IMR-90 (cell line): ENCODE measurements around the gene ZNF219. TPM values are rescaled to one million over a fixed set of nuclear protein-coding genes. Genes with fewer than 3 reads are reported as not detected.
A peak's percentile ranks its signal among the peaks of the same experiment; 100 is the strongest.

Source experiments
- ATAC-seq: fragments of 200-7000 bp; cut with Tn5 transposase; 2 replicates; pipeline ENCODE4 v1.9.1; 2020; ENCODE audit warnings: low read depth, mild to moderate bottlenecking, moderate library complexity
- BruUV-seq: library from RNA; stranded (reverse); fragments of 400-500 nt; replicated peaks from 2 replicates; lab custom pipeline; 2021; lab: Mats Ljungman, UMichigan
- CTCF ChIA-PET: fragments of 300-600 bp; formaldehyde crosslinking; extraction: SDS; loops from one replicate; lab custom pipeline; 2021; ENCODE audit warnings: antibody characterized with exemption; lab: Yijun Ruan, JAX
- POLR2A ChIA-PET: fragments of 300-600 bp; sonication (Branson Sonifier 250); formaldehyde crosslinking; loops from one replicate; lab custom pipeline; 2022; ENCODE audit warnings: antibody characterized with exemption; ENCODE audit not compliant: unreplicated experiment; lab: Charles Lee
- DNase-seq: peaks from one replicate; pipeline ENCODE4 v3.0.0; 2013
- H2AFZ ChIP-seq: replicated peaks from 2 replicates; pipeline ENCODE3; 2013; ENCODE audit warnings: low read length, mild to moderate bottlenecking; ENCODE audit not compliant: poor library complexity
- H2AK5ac ChIP-seq: 2 replicates; pipeline ENCODE4 v1.6.1; 2013; ENCODE audit warnings: low read depth, low read length, inconsistent platforms
- H2AK9ac ChIP-seq: replicated peaks from 2 replicates; pipeline ENCODE3; 2013; ENCODE audit warnings: mild to moderate bottlenecking, low read depth, low read length, moderate library complexity; ENCODE audit not compliant: poor library complexity
- H2BK120ac ChIP-seq: 2 replicates; pipeline ENCODE4 v1.6.1; 2013; ENCODE audit warnings: low read depth, low read length, inconsistent platforms
- H2BK15ac ChIP-seq: 3 replicates; pipeline ENCODE4 v1.6.1; 2013; ENCODE audit warnings: low read depth, low read length, inconsistent platforms
- H2BK20ac ChIP-seq: 2 replicates; pipeline ENCODE4 v1.6.1; 2013; ENCODE audit warnings: low read depth, mild to moderate bottlenecking, inconsistent platforms, low read length, moderate library complexity
- H2BK5ac ChIP-seq: 2 replicates; pipeline ENCODE4 v1.6.1; 2013; ENCODE audit warnings: mild to moderate bottlenecking, low read depth, low read length, inconsistent platforms; ENCODE audit not compliant: poor library complexity, severe bottlenecking
- H3K14ac ChIP-seq: replicated peaks from 2 replicates; pipeline ENCODE4 v1.6.1; 2013; ENCODE audit warnings: low read depth, low read length, inconsistent platforms
- H3K18ac ChIP-seq: 2 replicates; pipeline ENCODE4 v1.6.1; 2013; ENCODE audit warnings: low read depth, low read length, control low read depth
- H3K23ac ChIP-seq: 2 replicates; pipeline ENCODE4 v1.6.1; 2013; ENCODE audit warnings: low read depth, low read length, inconsistent platforms
- H3K27ac ChIP-seq: 2 replicates; pipeline ENCODE4 v1.5.1; 2013; ENCODE audit warnings: mild to moderate bottlenecking, control low read depth, low read length; ENCODE audit not compliant: insufficient read depth
- H3K27me3 ChIP-seq: 2 replicates; pipeline ENCODE4 v1.6.1; 2013; ENCODE audit warnings: low read length; ENCODE audit not compliant: control insufficient read depth, insufficient read depth
- H3K36me3 ChIP-seq: 2 replicates; pipeline ENCODE4 v1.6.1; 2013; ENCODE audit warnings: low read length, mixed read lengths; ENCODE audit not compliant: control insufficient read depth, insufficient read depth
- H3K4ac ChIP-seq: 2 replicates; pipeline ENCODE4 v1.6.1; 2013; ENCODE audit warnings: low read depth, low read length, inconsistent platforms
- H3K4me1 ChIP-seq: 2 replicates; pipeline ENCODE4 v1.6.1; 2013; ENCODE audit warnings: low read length, mixed read lengths; ENCODE audit not compliant: control insufficient read depth, insufficient read depth
- H3K4me2 ChIP-seq: 2 replicates; pipeline ENCODE4 v1.6.1; 2013; ENCODE audit warnings: low read depth, mild to moderate bottlenecking, control low read depth, low read length, moderate library complexity
- H3K4me3 ChIP-seq: 2 replicates; pipeline ENCODE4 v1.5.1; 2013; ENCODE audit warnings: low read depth, mild to moderate bottlenecking, control low read depth, low read length, moderate library complexity; ENCODE audit not compliant: insufficient read depth
- H3K56ac ChIP-seq: 2 replicates; pipeline ENCODE4 v1.6.1; 2013; ENCODE audit warnings: low read length, inconsistent platforms; ENCODE audit not compliant: insufficient read depth; ENCODE audit errors: extremely low read depth
- H3K79me1 ChIP-seq, 2 experiments: 2 replicates each; pipeline ENCODE4 v1.6.1; 2013; ENCODE audit warnings: low read length in 2 of 2, inconsistent platforms in 1 of 2, low read depth in 1 of 2
- H3K9ac ChIP-seq: 2 replicates; pipeline ENCODE4 v1.6.1; 2013; ENCODE audit warnings: low read depth, low read length, control low read depth
- H3K9me1 ChIP-seq: 2 replicates; pipeline ENCODE4 v1.6.1; 2013; ENCODE audit warnings: low read length, inconsistent platforms; ENCODE audit not compliant: insufficient read depth
- H3K9me3 ChIP-seq: 2 replicates; pipeline ENCODE4 v1.6.1; 2013; ENCODE audit warnings: low read length; ENCODE audit not compliant: control insufficient read depth, insufficient read depth
- H4K20me1 ChIP-seq: 2 replicates; pipeline ENCODE4 v1.6.1; 2013; ENCODE audit warnings: low read length, inconsistent platforms; ENCODE audit not compliant: insufficient read depth
- H4K5ac ChIP-seq: 2 replicates; pipeline ENCODE4 v1.6.1; 2013; ENCODE audit warnings: mild to moderate bottlenecking, low read depth, low read length, control low read depth
- H4K8ac ChIP-seq, 2 experiments: 2 replicates each; pipeline ENCODE4 v1.6.1; 2013; ENCODE audit warnings: low read depth in 2 of 2, low read length in 2 of 2, control low read depth in 1 of 2, inconsistent platforms in 1 of 2
- H4K91ac ChIP-seq: 2 replicates; pipeline ENCODE4 v1.6.1; 2013; ENCODE audit warnings: low read depth, low read length, inconsistent platforms; ENCODE audit not compliant: insufficient read depth
- BHLHE40 ChIP-seq: fragments of 150-350 bp; IDR thresholded peaks from 2 replicates; pipeline ENCODE4 v1.6.1; 2016; ENCODE audit warnings: mild to moderate bottlenecking, low read depth, low read length
- CEBPB ChIP-seq: IDR thresholded peaks from 2 replicates; pipeline ENCODE4 v1.6.1; 2012; ENCODE audit warnings: low read depth, low read length, improper control_type of control experiment
- CHD1 ChIP-seq: IDR thresholded peaks from 2 replicates; pipeline ENCODE4 v1.6.1; 2012; ENCODE audit warnings: low read depth, low read length, improper control_type of control experiment
- CTCF ChIP-seq: conservative IDR thresholded peaks from 2 replicates; pipeline ENCODE4 v1.5.1; 2012; ENCODE audit warnings: mild to moderate bottlenecking, low read depth, low read length, improper control_type of control experiment
- ELK1 ChIP-seq: fragments of 150-350 bp; IDR thresholded peaks from 2 replicates; pipeline ENCODE4 v1.6.1; 2016; ENCODE audit warnings: low read depth, mild to moderate bottlenecking, low read length, moderate library complexity, borderline replicate concordance
- FOS ChIP-seq: fragments of 150-350 bp; IDR thresholded peaks from 2 replicates; pipeline ENCODE4 v1.6.1; 2016; ENCODE audit warnings: low read depth, low read length
- MAFK ChIP-seq: IDR thresholded peaks from 2 replicates; pipeline ENCODE4 v1.6.1; 2012; ENCODE audit warnings: low read depth, low read length, improper control_type of control experiment
- MAZ ChIP-seq: IDR thresholded peaks from 2 replicates; pipeline ENCODE4 v1.6.1; 2012; ENCODE audit warnings: low read depth, mild to moderate bottlenecking, low read length, improper control_type of control experiment, moderate library complexity, borderline replicate concordance
- MXI1 ChIP-seq: IDR thresholded peaks from 2 replicates; pipeline ENCODE4 v1.6.1; 2012; ENCODE audit warnings: low read depth, mild to moderate bottlenecking, low read length, moderate library complexity, borderline replicate concordance
- NFE2L2 ChIP-seq: fragments of 150-350 bp; IDR thresholded peaks from 2 replicates; pipeline ENCODE4 v1.6.1; 2016; ENCODE audit warnings: low read depth, mild to moderate bottlenecking, low read length
- POLR2A ChIP-seq: IDR thresholded peaks from 2 replicates; pipeline ENCODE4 v1.6.1; 2012; ENCODE audit warnings: mild to moderate bottlenecking, low read depth, low read length
- RAD21 ChIP-seq: IDR thresholded peaks from 2 replicates; pipeline ENCODE4 v1.6.1; 2012; ENCODE audit warnings: low read length, improper control_type of control experiment
- RCOR1 ChIP-seq: IDR thresholded peaks from 2 replicates; pipeline ENCODE4 v1.6.1; 2012; ENCODE audit warnings: mild to moderate bottlenecking, low read length, improper control_type of control experiment; ENCODE audit not compliant: insufficient replicate concordance
- RFX5 ChIP-seq: IDR thresholded peaks from 2 replicates; pipeline ENCODE4 v1.8.0; 2012; ENCODE audit warnings: low read depth, mild to moderate bottlenecking, low read length, moderate library complexity
- SMC3 ChIP-seq: fragments of 150-350 bp; IDR thresholded peaks from 2 replicates; pipeline ENCODE4 v1.6.1; 2016; ENCODE audit warnings: low read depth, mild to moderate bottlenecking, antibody characterized with exemption, low read length, moderate library complexity
- WGBS, 2 experiments: methylation state at CpG; one replicate each; pipeline versions ENCODE4 v1.1.5 to v1.1.7; 2013; ENCODE audit warnings: missing lambda C conversion rate in 2 of 2; ENCODE audit not compliant: insufficient read length in 1 of 2; ENCODE audit errors: extremely low coverage in 2 of 2; 5-methylcytosine and 5-hydroxymethylcytosine counted together
- dilution Hi-C: fragments of 300-500 bp; cut with HindIII; formaldehyde crosslinking; loops from one replicate; pipeline ENCODE4 v1.14.3; 2018; ENCODE audit warnings: low sequenced_read_pairs; ENCODE audit not compliant: unreplicated experiment
- in situ Hi-C: fragments of 300-500 bp; cut with MboI; formaldehyde crosslinking; loops from 3 replicates; pipeline ENCODE4 v1.14.3; 2019; ENCODE audit warnings: low sequenced_read_pairs, inconsistent platforms, mixed read lengths
- intact Hi-C: fragments of 100-400 bp; cut with micrococcal nuclease; formaldehyde crosslinking; loops from 2 replicates; pipeline ENCODE4 v1.10.0; 2022
- polyA plus RNA-seq, 3 experiments: library from polyadenylated mRNA; depleted of rRNA; stranded (reverse); fragments of >200 nt; gene quantifications; 2 replicates each; pipeline ENCODE4 v1.2.3, GENCODE V29; 2012; ENCODE audit warnings: low replicate concordance in 1 of 3
- total RNA-seq: library from RNA; depleted of rRNA; stranded (reverse); fragments of >200 nt; gene quantifications from 2 replicates; pipeline ENCODE4 v1.2.3, GENCODE V29; 2012
- TF ChIP-seq, protein P1 (sequence below): fragments of 150-350 bp; IDR thresholded peaks from 2 replicates; pipeline ENCODE4 v1.6.1; 2017; ENCODE audit warnings: mild to moderate bottlenecking, antibody characterized with exemption, low read length, low read depth

Gene ZNF219
- total and polyA plus RNA-seq, 2 of the 4 experiments (the other 2 are of a cell fraction): 0.90 to 3.8 TPM

DNA sequence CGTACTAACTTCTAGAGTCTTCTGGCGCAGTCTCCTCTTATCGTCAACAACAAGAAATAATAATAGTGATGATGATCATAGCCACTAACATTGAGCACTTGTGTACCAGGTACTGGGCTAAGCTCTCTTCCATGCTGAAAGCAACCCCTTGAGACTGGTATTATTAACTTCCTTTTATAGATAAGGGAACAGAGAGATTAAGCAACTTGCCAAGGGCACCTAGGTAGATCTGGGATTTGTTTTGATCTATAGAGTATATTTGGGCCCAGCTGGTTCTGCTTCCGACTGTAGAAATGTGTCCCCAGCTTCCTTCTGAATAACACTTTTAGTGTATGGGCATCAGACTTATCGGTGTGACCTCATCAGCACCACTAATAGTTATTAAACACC lies 1.1 kb upstream of the ZNF219 start:
- H4K5ac ChIP-seq: peak overlapping the region; percentile 15; the same call in 1 of the 2 replicates
- no peak overlapping the region for H2AK5ac ChIP-seq
- no peak overlapping the region for H3K14ac ChIP-seq
- dilution Hi-C loops: no loop called here
- no peak overlapping the region for H2BK15ac ChIP-seq
- H4K8ac ChIP-seq: peak overlapping the region; percentile 12 to 87; a peak in 2 of 4 replicates
- H3K4me2 ChIP-seq: peak overlapping the region; percentile 96; the same call in 1 of the 2 replicates
- no peaks in the 10 kb centered on the region for H3K27me3 ChIP-seq
- no peak overlapping the region for H3K4me3 ChIP-seq
- CTCF ChIA-PET: interaction anchor here (1.5 kb wide), 1 partner anchor 31 kb away, joined by 11 read pairs; no protein-coding TSS in a partner anchor
- H2BK20ac ChIP-seq: no peak overlapping the region
- H2AFZ ChIP-seq: no peak overlapping the region
- 0 out of 4 replicates have a peak, but pooled peaks cover 0 to 2% of the 10 kb centered on the region in 2 experiments for H3K79me1 ChIP-seq
- TF ChIP-seq RAD21: no peak
- TF ChIP-seq, protein P1, sequence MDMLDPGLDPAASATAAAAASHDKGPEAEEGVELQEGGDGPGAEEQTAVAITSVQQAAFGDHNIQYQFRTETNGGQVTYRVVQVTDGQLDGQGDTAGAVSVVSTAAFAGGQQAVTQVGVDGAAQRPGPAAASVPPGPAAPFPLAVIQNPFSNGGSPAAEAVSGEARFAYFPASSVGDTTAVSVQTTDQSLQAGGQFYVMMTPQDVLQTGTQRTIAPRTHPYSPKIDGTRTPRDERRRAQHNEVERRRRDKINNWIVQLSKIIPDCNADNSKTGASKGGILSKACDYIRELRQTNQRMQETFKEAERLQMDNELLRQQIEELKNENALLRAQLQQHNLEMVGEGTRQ: no peak
- no peak for TF ChIP-seq FOS
- TF ChIP-seq CHD1: no peak
- TF ChIP-seq MAZ: no peak
- TF ChIP-seq ELK1: no peak
- no peak for TF ChIP-seq NFE2L2
- TF ChIP-seq MAFK: no peak
- no peak for TF ChIP-seq CEBPB
- no peak for TF ChIP-seq CTCF
- TF ChIP-seq SMC3: no peak
- no peak for TF ChIP-seq RCOR1
- no peak for TF ChIP-seq RFX5
- TF ChIP-seq MXI1: no peak
- TF ChIP-seq BHLHE40: no peak
- no peak for TF ChIP-seq POLR2A
- H3K9me3 ChIP-seq: no peaks in the 10 kb centered on the region
- POLR2A ChIA-PET: no interaction called here
- H3K9ac ChIP-seq: 0 out of 2 replicates have a peak overlapping the region, but pooled peaks have one; percentile 84
- peaks cover 2% of the 10 kb centered on the region; the same call in 1 of the 2 replicates for H3K4me1 ChIP-seq
- no peak overlapping the region for H4K91ac ChIP-seq
- H3K23ac ChIP-seq: peak overlapping the region; percentile 10; the same call in 1 of the 2 replicates
- no peak overlapping the region for H2BK5ac ChIP-seq
- no peak overlapping the region for H3K56ac ChIP-seq
- ATAC-seq: no peak
- H3K4ac ChIP-seq: no peak overlapping the region
- H4K20me1 ChIP-seq: no peaks in the 10 kb centered on the region; the same call in 1 of the 2 replicates
- H2AK9ac ChIP-seq: no peak overlapping the region
- H3K18ac ChIP-seq: no peak overlapping the region
- intact Hi-C loops: no loop called here
- H3K36me3 ChIP-seq: no peaks in the 10 kb centered on the region
- no peak for DNase-seq
- H3K9me1 ChIP-seq: peaks cover 3% of the 10 kb centered on the region; the same call in 1 of the 2 replicates
- in situ Hi-C loops: loop anchor here (25.0 kb wide), 2 partner anchors 637 to 762 kb away; partner anchors contain the start of genes APEX1, CCNB1IP1, OSGEP and PARP2
- no peak overlapping the region for H3K27ac ChIP-seq
- no peak overlapping the region for H2BK120ac ChIP-seq
- BruUV-seq: no TSS peak
- WGBS, 2 experiments: 100% methylated on average over 1 of the region's 5 CpGs; no CpG with 5 or more reads in 1 of the 2 experiments
